ENCODE measurements around the gene SYTL1.
"Not testable (repeated sequence)": the region's sequence is repeated elsewhere in the genome, so short reads cannot be mapped to it uniquely, and the experiment has no call there.

The SYTL1 gene

GRCh38 chr1:27366113-27366410, 24.2 kb downstream of the SYTL1 start:
- DNase-seq, result peak; percentile 88

- peak; percentile 83 for DNase-seq
Observed at GRCh38 chr1:27366411-27367159, 24.8 kb downstream of the SYTL1 start, which contains the start of gene MAP3K6. TSS of gene MAP3K6 (minus strand) at chr1:27366961. CDS start at chr1:27366597, 364 bp downstream.

- DNase-seq, result no peak
Observed at GRCh38 chr1:27367160-27367650, 25.4 kb downstream of the SYTL1 start.

GRCh38 chr1:27368869-27369582, 27.2 kb downstream of the SYTL1 start:
- DNase-seq, result no peak

GRCh38 chr1:27372022-27372807, 30.4 kb downstream of the SYTL1 start:
- no peak for DNase-seq

GRCh38 chr1:27372808-27373690, 31.2 kb downstream of the SYTL1 start:
- DNase-seq, result no peak

- DNase-seq, result no peak
Observed at GRCh38 chr1:27374362-27375086, 32.7 kb downstream of the SYTL1 start, which contains the start of gene FCN3. TSS of gene FCN3 (minus strand) at chr1:27374824. CDS start at chr1:27374818, 6 bp downstream.

- no peak for DNase-seq
Observed at GRCh38 chr1:27377760-27378495, 36.1 kb downstream of the SYTL1 start.

- DNase-seq, result no peak
Observed at GRCh38 chr1:27379564-27380122, 37.8 kb downstream of the SYTL1 start.

- no peak for DNase-seq
Observed at GRCh38 chr1:27380224-27380623, 38.4 kb downstream of the SYTL1 start.

- peak; percentile 65 for DNase-seq
Observed at GRCh38 chr1:27380766-27381733, 39.2 kb downstream of the SYTL1 start.

GRCh38 chr1:27381969-27382762, 40.3 kb downstream of the SYTL1 start:
- DNase-seq, result no peak

GRCh38 chr1:27383039-27383605, 41.3 kb downstream of the SYTL1 start, which contains the start of gene CD164L2:
TSS of gene CD164L2 (minus strand) at chr1:27383333. CDS start at chr1:27383239, 94 bp downstream.
- DNase-seq, result peak; percentile 39

GRCh38 chr1:27383661-27384060, 41.8 kb downstream of the SYTL1 start:
- DNase-seq, result no peak

GRCh38 chr1:27384797-27385196, 43.0 kb downstream of the SYTL1 start:
- DNase-seq, result not testable (repeated sequence)

- peak; percentile 72 for DNase-seq
Observed at GRCh38 chr1:27388337-27389005, 46.6 kb downstream of the SYTL1 start.

- peak; percentile 74 for DNase-seq
Observed at GRCh38 chr1:27391511-27392095, 49.8 kb downstream of the SYTL1 start.

Data from eye (tissue), 1 donor.